Measurements from ENCODE around the gene PRKG1. TPM values are rescaled to one million over a fixed set of nuclear protein-coding genes. Genes with fewer than 3 reads are reported as not detected.

PRKG1 gene
- total and polyA plus RNA-seq, 8 donors: 1.2 to 9.6 (median 2.9) TPM

GRCh38 chr10:52106899-52107298 lies 1032.6 kb downstream of the PRKG1 start:
- H3K27me3 ChIP-seq: no peaks in the 10 kb centered on the region
- no peak for FAIRE-seq
- no peak overlapping the region for H3K4me3 ChIP-seq
- TF ChIP-seq CTCF (IDR thresholded peaks at IDR 0.05): no peak
- H3K9me3 ChIP-seq: no peaks in the 10 kb centered on the region
- H3K27ac ChIP-seq: no peak overlapping the region
- intact Hi-C loops (cut with DNase I): no loop called here
- H3K36me3 ChIP-seq: no peaks in the 10 kb centered on the region
- ATAC-seq: no peak
- no peak for DNase-seq
- H3K4me1 ChIP-seq: no peaks in the 10 kb centered on the region

DNA sequence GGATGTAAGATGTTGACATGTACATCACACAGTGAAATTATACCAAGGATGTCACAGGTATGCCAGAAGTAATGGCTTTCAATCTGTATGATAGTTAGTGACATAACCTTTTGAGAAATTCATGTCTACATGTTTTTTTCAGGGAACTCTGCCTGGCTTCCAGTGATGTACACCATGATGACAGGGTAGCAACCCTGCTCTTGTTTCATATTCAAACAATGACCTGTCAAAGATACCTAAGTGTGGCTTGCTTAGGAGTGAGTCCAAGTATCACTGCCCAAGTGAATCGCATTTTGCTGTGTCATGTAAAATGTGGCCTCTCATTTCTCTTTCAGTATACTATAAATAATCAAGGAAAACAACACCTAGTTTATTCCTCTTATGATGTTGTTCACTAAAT lies 1033.9 kb downstream of the PRKG1 start:
- intact Hi-C loops (cut with DNase I): no loop called here

DNA sequence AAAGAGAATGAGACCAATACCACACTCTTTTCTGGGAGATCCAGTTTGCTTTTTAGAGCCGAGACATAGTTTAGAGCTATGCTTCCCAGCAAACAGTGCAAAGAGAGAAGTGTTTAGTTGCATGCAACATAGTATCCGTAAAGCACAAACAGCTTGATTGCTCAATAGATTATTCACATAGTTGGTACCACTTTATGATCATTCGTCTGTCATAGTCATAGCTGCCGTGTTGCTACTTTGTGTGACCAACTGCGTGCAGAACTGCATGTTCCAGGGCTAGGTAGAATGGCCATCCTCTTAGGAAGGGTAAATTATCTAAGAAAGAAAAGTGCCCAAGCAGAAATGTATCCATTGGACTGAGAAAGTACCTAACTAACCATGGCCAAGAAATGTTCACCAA lies 1036.3 kb downstream of the PRKG1 start:
- H3K36me3 ChIP-seq: no peaks in the 10 kb centered on the region
- H3K27ac ChIP-seq: no peak overlapping the region
- DNase-seq (no peak), ATAC-seq (no peak), FAIRE-seq (no peak)
- H3K27me3 ChIP-seq: no peaks in the 10 kb centered on the region
- no peak overlapping the region for H3K4me3 ChIP-seq
- WGBS, 2 donors: 89 to 91% methylated on average over 5 of the region's 5 CpGs
- no peaks in the 10 kb centered on the region for H3K4me1 ChIP-seq
- TF ChIP-seq CTCF (IDR thresholded peaks at IDR 0.05): no peak
- intact Hi-C loops (cut with DNase I): no loop called here
- no peaks in the 10 kb centered on the region for H3K9me3 ChIP-seq

More for the DNA sequence above, 1033.9 kb downstream of the PRKG1 start:
- Histone ChIP-seq H3K27me3 (no peaks in the 10 kb centered on the region), H3K4me1 (no peaks in the 10 kb centered on the region), H3K36me3 (no peaks in the 10 kb centered on the region), H3K27ac (no peak overlapping the region), H3K4me3 (no peak overlapping the region), H3K9me3 (no peaks in the 10 kb centered on the region)
- FAIRE-seq: no peak
- TF ChIP-seq CTCF (IDR thresholded peaks at IDR 0.05): no peak
- 42 to 61% methylated on average over 1 of the region's 1 CpG for WGBS, 2 donors
- no peak for ATAC-seq
- DNase-seq: no peak

- intact Hi-C loops (cut with DNase I): no loop called here
- no peaks in the 10 kb centered on the region for H3K36me3 ChIP-seq
- H3K4me3 ChIP-seq: no peak overlapping the region
- no peaks in the 10 kb centered on the region for H3K27me3 ChIP-seq
- no peak overlapping the region for H3K27ac ChIP-seq
- no peaks in the 10 kb centered on the region for H3K9me3 ChIP-seq
- TF ChIP-seq CTCF (IDR thresholded peaks at IDR 0.05): no peak
- 48 to 50% methylated on average over 3 of the region's 3 CpGs for WGBS, 2 donors
- ATAC-seq: no peak
- DNase-seq: no peak
- no peak for FAIRE-seq
- no peaks in the 10 kb centered on the region for H3K4me1 ChIP-seq
These were observed 1037.0 kb downstream of the PRKG1 start for GRCh38 chr10:52111101-52111891.

- ATAC-seq (no peak), FAIRE-seq (no peak), DNase-seq (no peak)
- Histone ChIP-seq H3K4me3 (no peak overlapping the region), H3K4me1 (no peaks in the 10 kb centered on the region), H3K27me3 (no peaks in the 10 kb centered on the region), H3K27ac (no peak overlapping the region), H3K36me3 (no peaks in the 10 kb centered on the region), H3K9me3 (no peaks in the 10 kb centered on the region)
- intact Hi-C loops (cut with DNase I): no loop called here
- WGBS, 2 donors: 94 to 95% methylated on average over 3 of the region's 3 CpGs
- TF ChIP-seq CTCF (IDR thresholded peaks at IDR 0.05): no peak
These were observed 1041.5 kb downstream of the PRKG1 start for GRCh38 chr10:52115823-52116222.
